ENCODE measurements around the gene FOLR2.

DNA sequence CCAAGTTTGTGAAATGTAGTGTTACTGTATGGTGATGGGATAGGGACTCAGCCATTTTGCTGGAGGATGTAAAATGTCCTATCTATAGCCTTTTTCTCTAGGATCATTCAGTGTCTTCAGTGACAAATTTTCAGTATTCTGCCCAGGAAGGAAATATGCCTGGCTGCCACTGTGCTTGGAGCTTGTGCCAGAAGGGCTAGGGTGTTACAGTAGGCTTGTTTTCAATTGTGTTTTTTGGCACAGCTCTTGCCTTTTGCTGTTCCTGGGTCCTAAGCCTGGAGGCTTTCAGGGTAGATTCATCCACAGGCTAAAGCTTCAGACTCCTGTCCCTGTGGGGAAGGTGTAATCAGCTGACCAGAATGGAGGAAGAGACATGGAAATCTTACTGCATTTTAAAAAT lies 49.4 kb downstream of the FOLR2 start:
- TF ChIP-seq, protein P1, sequence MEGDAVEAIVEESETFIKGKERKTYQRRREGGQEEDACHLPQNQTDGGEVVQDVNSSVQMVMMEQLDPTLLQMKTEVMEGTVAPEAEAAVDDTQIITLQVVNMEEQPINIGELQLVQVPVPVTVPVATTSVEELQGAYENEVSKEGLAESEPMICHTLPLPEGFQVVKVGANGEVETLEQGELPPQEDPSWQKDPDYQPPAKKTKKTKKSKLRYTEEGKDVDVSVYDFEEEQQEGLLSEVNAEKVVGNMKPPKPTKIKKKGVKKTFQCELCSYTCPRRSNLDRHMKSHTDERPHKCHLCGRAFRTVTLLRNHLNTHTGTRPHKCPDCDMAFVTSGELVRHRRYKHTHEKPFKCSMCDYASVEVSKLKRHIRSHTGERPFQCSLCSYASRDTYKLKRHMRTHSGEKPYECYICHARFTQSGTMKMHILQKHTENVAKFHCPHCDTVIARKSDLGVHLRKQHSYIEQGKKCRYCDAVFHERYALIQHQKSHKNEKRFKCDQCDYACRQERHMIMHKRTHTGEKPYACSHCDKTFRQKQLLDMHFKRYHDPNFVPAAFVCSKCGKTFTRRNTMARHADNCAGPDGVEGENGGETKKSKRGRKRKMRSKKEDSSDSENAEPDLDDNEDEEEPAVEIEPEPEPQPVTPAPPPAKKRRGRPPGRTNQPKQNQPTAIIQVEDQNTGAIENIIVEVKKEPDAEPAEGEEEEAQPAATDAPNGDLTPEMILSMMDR (IDR thresholded peaks at IDR 0.05): no peak
- no peak for TF ChIP-seq POLR2A (IDR thresholded peaks at IDR 0.05)

Measured in lower leg skin (tissue), 3 donors.